GM12878 (cell line): ENCODE data around the gene C1orf53. TPM values are rescaled to one million over a fixed set of nuclear protein-coding genes. Genes with fewer than 3 reads are reported as not detected.

ENCODE experiments used
- ATAC-seq: fragments of 200-7000 bp; cut with Tn5 transposase; 3 replicates; pipeline ENCODE4 v1.9.1; 2020; ENCODE audit warnings: mild to moderate bottlenecking, moderate library complexity
- BruUV-seq: library from RNA; stranded (reverse); fragments of 400-500 nt; replicated peaks from 2 replicates; lab custom pipeline; 2021; lab: Mats Ljungman, UMichigan
- CTCF ChIA-PET: fragments of 300-600 bp; sonication (Branson Sonifier 250); formaldehyde crosslinking; extraction: SDS; loops from one replicate; lab custom pipeline; 2021; ENCODE audit warnings: inconsistent platforms; lab: Yijun Ruan, JAX
- POLR2A ChIA-PET: fragments of 350-600 bp; formaldehyde crosslinking; extraction: SDS; loops from one replicate; lab custom pipeline; 2021; ENCODE audit warnings: inconsistent platforms; lab: Charles Lee
- RAD21 ChIA-PET: fragments of 300-600 bp; sonication (Branson Sonifier 250); formaldehyde crosslinking; loops from one replicate; lab custom pipeline; 2023; ENCODE audit warnings: antibody characterized with exemption; ENCODE audit not compliant: unreplicated experiment; lab: Charles Lee
- SMC1A ChIA-PET: fragments of 300-600 bp; sonication (Branson Sonifier 250); formaldehyde crosslinking; loops from one replicate; lab custom pipeline; 2023; ENCODE audit not compliant: unreplicated experiment, uncharacterized antibody; lab: Charles Lee
- DNase-seq: peaks from one replicate; pipeline ENCODE4 v3.0.0-alpha.2; 2011; ENCODE audit warnings: low read depth, low spot score
- FAIRE-seq: peaks from 3 replicates; lab custom pipeline; 2011; peaks lifted over from hg19 to GRCh38; lab: Jason Lieb, UNC
- H2AFZ ChIP-seq: 2 replicates; pipeline ENCODE4 v1.6.0; 2011; ENCODE audit warnings: low read depth, low read length, control low read depth; ENCODE audit not compliant: control insufficient read depth
- H3K27ac ChIP-seq: 2 replicates; pipeline ENCODE4 v1.5.1; 2011; ENCODE audit warnings: control low read depth; ENCODE audit not compliant: control insufficient read depth, insufficient read depth
- H3K27me3 ChIP-seq, 2 experiments: replicated peaks in 1 of 2; 2 replicates each; pipeline versions ENCODE4 v1.6.0 to v1.6.1; 2011; ENCODE audit warnings: low read length in 1 of 2; ENCODE audit not compliant: control insufficient read depth in 2 of 2, insufficient read depth in 2 of 2
- H3K36me3 ChIP-seq, 2 experiments: 2 replicates each; pipeline ENCODE4 v1.5.1; 2011; ENCODE audit warnings: low read length in 1 of 2; ENCODE audit not compliant: control insufficient read depth in 2 of 2, insufficient read depth in 2 of 2
- H3K4me1 ChIP-seq: 2 replicates; pipeline ENCODE4 v1.6.1; 2011; ENCODE audit warnings: mild to moderate bottlenecking, low read length, moderate library complexity, mixed read lengths; ENCODE audit not compliant: control insufficient read depth, insufficient read depth
- H3K4me2 ChIP-seq: 2 replicates; pipeline ENCODE4 v1.6.0; 2011; ENCODE audit warnings: control low read depth; ENCODE audit not compliant: control insufficient read depth, insufficient read depth
- H3K4me3 ChIP-seq: fragments of 200-600 bp; sonication (generic); 2 replicates; pipeline ENCODE4 v1.5.1; 2016
- H3K79me2 ChIP-seq: 2 replicates; pipeline ENCODE4 v1.6.0; 2011; ENCODE audit warnings: low read length; ENCODE audit not compliant: control insufficient read depth, insufficient read depth
- H3K9ac ChIP-seq: 2 replicates; pipeline ENCODE4 v1.8.0; 2011; ENCODE audit warnings: low read length, control low read depth, mixed read lengths; ENCODE audit not compliant: control insufficient read depth, insufficient read depth
- H3K9me3 ChIP-seq: replicated peaks from 3 replicates; pipeline ENCODE4 v1.5.1; 2011; ENCODE audit warnings: mild to moderate bottlenecking, low read length; ENCODE audit not compliant: control insufficient read depth, insufficient read depth
- H4K20me1 ChIP-seq: 2 replicates; pipeline ENCODE4 v1.6.0; 2011; ENCODE audit not compliant: control insufficient read depth, insufficient read depth
- CEBPB ChIP-seq, 2 experiments: fragments of 150-350 bp in 1 of 2; IDR thresholded peaks; 2 replicates each; pipeline ENCODE4 v1.6.1; 2012 to 2014; ENCODE audit warnings: low read depth in 2 of 2, low read length in 2 of 2, borderline replicate concordance in 1 of 2, inconsistent platforms in 1 of 2
- PKNOX1 ChIP-seq: fragments of 450-650 bp; IDR thresholded peaks from 2 replicates; pipeline ENCODE4 v1.6.1; 2016; ENCODE audit warnings: mild to moderate bottlenecking
- RCOR1 ChIP-seq: conservative IDR thresholded peaks from 2 replicates; pipeline ENCODE4 v1.6.1; 2012; ENCODE audit warnings: low read depth, low read length, improper control_type of control experiment
- RUNX3 ChIP-seq: IDR thresholded peaks from 2 replicates; pipeline ENCODE4 v1.6.1; 2012; ENCODE audit warnings: low read length, inconsistent platforms
- WGBS: methylation state at CpG from one replicate; pipeline ENCODE4 v1.1.6; 2016; ENCODE audit warnings: low lambda C conversion rate; ENCODE audit not compliant: insufficient replicate concordance, insufficient coverage; ENCODE audit errors: missing lambda C conversion rate; 5-methylcytosine and 5-hydroxymethylcytosine counted together
- in situ Hi-C: fragments of 300-500 bp; cut with MboI; formaldehyde crosslinking; loops from 9 replicates; pipeline ENCODE4 v1.14.3; 2018; ENCODE audit warnings: mixed read lengths
- intact Hi-C: fragments of 100-400 bp; cut with micrococcal nuclease; formaldehyde crosslinking; loops from one replicate; pipeline ENCODE4 v1.14.2; 2022; ENCODE audit not compliant: unreplicated experiment
- polyA plus RNA-seq, 11 experiments: library from polyadenylated mRNA; depleted of rRNA in 4 of 11; unstranded in 6 of 11; stranded (reverse) in 5 of 11; fragments of >200 nt; fragmentation: Nextera tagmentation in 4 of 11; fragmentation: Illumina TruSeq in 1 of 11; extraction: Ambion mirVana in 4 of 11; extraction: Trizol in 1 of 11; gene quantifications; 1 replicate in 1 of 11; 2 replicates in 10 of 11; pipeline versions ENCODE4 v1.2.1 to v1.2.3, GENCODE V29; 2011 to 2016; ENCODE audit warnings: inconsistent platforms in 2 of 11, missing spikeins in 2 of 11, low read depth in 1 of 11
- total RNA-seq, 4 experiments: library from RNA; depleted of rRNA in 3 of 4; stranded (reverse); fragments of >200 nt in 3 of 4; fragmentation: Illumina TruSeq in 1 of 4; extraction: Trizol in 1 of 4; gene quantifications; 2 replicates each; pipeline versions ENCODE4 v1.2.1 to v1.2.3, GENCODE V29; 2013 to 2021
- TF ChIP-seq, protein P1 (sequence below): fragments of 450-650 bp; IDR thresholded peaks from 2 replicates; pipeline ENCODE4 v1.6.1; 2017; ENCODE audit warnings: mild to moderate bottlenecking, low read depth, inconsistent platforms; ENCODE audit not compliant: poor library complexity, severe bottlenecking
- TF ChIP-seq, protein P2 (sequence below): fragments of 450-650 bp; formaldehyde crosslinking; IDR thresholded peaks from 2 replicates; pipeline ENCODE4 v1.4.0; 2020; ENCODE audit warnings: mild to moderate bottlenecking, moderate library complexity

The C1orf53 gene
- total and polyA plus RNA-seq, 10 of the 15 experiments (the other 5 are each of a cell fraction or from before 2014, with no cell fraction given): 0.31 to 5.4 (median 0.59) TPM

- WGBS: 21% methylated on average over 4 of the region's 4 CpGs
- POLR2A ChIA-PET: no interaction called here
- no peaks in the 10 kb centered on the region for H3K4me1 ChIP-seq
- H3K27ac ChIP-seq: no peak overlapping the region
- H3K9me3 ChIP-seq: no peaks in the 10 kb centered on the region
- SMC1A ChIA-PET: no interaction called here
- TF ChIP-seq RUNX3 (no peak), RCOR1 (no peak), CEBPB (IDR thresholded peaks at IDR 0.05; ENCODE audit: borderline replicate concordance in 1 of 2, low read depth in 2 of 2, low read length in 2 of 2) (no peak), PKNOX1 (no peak)
- TF ChIP-seq, protein P1, sequence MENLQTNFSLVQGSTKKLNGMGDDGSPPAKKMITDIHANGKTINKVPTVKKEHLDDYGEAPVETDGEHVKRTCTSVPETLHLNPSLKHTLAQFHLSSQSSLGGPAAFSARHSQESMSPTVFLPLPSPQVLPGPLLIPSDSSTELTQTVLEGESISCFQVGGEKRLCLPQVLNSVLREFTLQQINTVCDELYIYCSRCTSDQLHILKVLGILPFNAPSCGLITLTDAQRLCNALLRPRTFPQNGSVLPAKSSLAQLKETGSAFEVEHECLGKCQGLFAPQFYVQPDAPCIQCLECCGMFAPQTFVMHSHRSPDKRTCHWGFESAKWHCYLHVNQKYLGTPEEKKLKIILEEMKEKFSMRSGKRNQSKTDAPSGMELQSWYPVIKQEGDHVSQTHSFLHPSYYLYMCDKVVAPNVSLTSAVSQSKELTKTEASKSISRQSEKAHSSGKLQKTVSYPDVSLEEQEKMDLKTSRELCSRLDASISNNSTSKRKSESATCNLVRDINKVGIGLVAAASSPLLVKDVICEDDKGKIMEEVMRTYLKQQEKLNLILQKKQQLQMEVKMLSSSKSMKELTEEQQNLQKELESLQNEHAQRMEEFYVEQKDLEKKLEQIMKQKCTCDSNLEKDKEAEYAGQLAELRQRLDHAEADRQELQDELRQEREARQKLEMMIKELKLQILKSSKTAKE: no peak
- TF ChIP-seq, protein P2, sequence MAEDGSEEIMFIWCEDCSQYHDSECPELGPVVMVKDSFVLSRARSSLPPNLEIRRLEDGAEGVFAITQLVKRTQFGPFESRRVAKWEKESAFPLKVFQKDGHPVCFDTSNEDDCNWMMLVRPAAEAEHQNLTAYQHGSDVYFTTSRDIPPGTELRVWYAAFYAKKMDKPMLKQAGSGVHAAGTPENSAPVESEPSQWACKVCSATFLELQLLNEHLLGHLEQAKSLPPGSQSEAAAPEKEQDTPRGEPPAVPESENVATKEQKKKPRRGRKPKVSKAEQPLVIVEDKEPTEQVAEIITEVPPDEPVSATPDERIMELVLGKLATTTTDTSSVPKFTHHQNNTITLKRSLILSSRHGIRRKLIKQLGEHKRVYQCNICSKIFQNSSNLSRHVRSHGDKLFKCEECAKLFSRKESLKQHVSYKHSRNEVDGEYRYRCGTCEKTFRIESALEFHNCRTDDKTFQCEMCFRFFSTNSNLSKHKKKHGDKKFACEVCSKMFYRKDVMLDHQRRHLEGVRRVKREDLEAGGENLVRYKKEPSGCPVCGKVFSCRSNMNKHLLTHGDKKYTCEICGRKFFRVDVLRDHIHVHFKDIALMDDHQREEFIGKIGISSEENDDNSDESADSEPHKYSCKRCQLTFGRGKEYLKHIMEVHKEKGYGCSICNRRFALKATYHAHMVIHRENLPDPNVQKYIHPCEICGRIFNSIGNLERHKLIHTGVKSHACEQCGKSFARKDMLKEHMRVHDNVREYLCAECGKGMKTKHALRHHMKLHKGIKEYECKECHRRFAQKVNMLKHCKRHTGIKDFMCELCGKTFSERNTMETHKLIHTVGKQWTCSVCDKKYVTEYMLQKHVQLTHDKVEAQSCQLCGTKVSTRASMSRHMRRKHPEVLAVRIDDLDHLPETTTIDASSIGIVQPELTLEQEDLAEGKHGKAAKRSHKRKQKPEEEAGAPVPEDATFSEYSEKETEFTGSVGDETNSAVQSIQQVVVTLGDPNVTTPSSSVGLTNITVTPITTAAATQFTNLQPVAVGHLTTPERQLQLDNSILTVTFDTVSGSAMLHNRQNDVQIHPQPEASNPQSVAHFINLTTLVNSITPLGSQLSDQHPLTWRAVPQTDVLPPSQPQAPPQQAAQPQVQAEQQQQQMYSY (CRISPR knock-in tag): no peak
- TF ChIP-seq, all 136 proteins: peak for 0
- no peak overlapping the region for H3K4me2 ChIP-seq
- in situ Hi-C loops (no loop called here), intact Hi-C loops (no loop called here)
- BruUV-seq: no TSS peak
- no peak overlapping the region for H2AFZ ChIP-seq
- no peak for ATAC-seq
- H3K4me3 ChIP-seq: no peak overlapping the region
- no peaks in the 10 kb centered on the region for H3K27me3 ChIP-seq
- H4K20me1 ChIP-seq: no peaks in the 10 kb centered on the region
- FAIRE-seq: no peak
- no peak overlapping the region for H3K9ac ChIP-seq
- H3K79me2 ChIP-seq: no peaks in the 10 kb centered on the region
- ChIA-PET CTCF (no interaction called here), RAD21 (no interaction called here)
- H3K36me3 ChIP-seq: no peaks in the 10 kb centered on the region
- DNase-seq: no peak
Measured at GRCh38 chr1:197954718-197955418, 52.4 kb downstream of the C1orf53 start.
